Measurements from ENCODE around the gene KLC1.

The KLC1 gene

GRCh38 chr14:103659631-103660030, 30.6 kb downstream of the KLC1 start:
- no peak for DNase-seq (ENCODE audit: low read depth)

GRCh38 chr14:103662029-103662428, 33.0 kb downstream of the KLC1 start:
- DNase-seq (ENCODE audit: low read depth) = no peak

DNA sequence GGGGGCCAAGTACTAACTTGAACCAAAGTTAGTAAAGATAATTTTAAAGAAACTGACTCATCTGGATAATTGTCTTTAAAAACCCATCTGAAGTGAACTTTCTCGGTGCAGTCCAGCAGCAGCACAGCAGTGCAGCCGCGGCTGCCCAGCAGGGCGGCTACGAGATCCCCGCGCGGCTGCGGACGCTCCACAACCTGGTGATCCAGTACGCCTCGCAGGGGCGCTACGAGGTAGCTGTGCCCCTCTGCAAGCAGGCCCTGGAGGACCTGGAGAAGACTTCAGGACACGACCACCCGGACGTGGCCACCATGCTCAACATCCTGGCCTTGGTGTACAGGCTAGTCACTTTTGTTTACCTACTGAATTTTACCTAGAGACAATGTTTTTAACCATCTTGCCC, 33.6 kb downstream of the KLC1 start:
- no peak for DNase-seq (ENCODE audit: low read depth)

- no peak for DNase-seq (ENCODE audit: low read depth)
These were observed 34.5 kb downstream of the KLC1 start for GRCh38 chr14:103663506-103663905.

DNA sequence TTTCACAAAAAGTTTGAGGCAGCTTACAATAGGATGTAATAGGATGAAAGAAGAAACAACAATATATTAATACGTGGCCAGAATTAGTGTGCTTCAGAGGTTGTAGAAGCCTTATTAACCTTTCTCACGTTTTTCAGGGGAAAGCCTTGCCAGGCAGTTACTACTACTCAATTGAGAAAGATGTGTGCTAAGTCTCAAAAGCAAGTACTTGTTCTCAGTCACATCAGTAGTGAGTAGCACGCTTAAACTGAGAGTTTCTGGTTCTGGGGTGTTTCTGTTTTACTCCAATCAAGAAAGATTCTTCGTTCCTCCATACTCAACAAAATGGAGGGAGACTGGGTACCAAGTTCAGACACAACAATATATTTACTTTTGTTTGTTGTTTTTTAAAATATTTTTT, 38.7 kb downstream of the KLC1 start:
- no peak for DNase-seq (ENCODE audit: low read depth)

GRCh38 chr14:103668117-103668516, 39.1 kb downstream of the KLC1 start:
- no peak for DNase-seq (ENCODE audit: low read depth)

GRCh38 chr14:103669370-103669769, 40.4 kb downstream of the KLC1 start:
- no peak for DNase-seq (ENCODE audit: low read depth)

DNA sequence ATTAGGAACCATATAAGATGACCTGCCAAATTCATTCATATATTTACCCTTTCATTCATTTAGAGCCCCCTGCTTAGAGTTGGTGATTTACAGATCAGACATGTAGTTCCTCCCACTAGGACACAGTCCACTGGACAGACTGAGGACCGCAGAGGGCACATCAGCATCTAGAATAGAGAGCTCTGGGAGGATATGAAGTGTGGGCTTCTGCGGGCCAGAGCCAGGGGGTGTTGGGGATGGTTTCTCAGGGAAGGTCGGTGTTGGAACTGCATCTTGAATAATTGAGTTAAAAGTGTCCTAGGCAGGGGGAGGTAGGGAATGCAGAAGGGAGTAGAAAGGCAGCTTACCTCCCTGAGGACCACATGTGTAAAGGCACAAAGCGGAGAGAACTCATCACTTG, 42.9 kb downstream of the KLC1 start:
- DNase-seq (ENCODE audit: low read depth) = no peak

DNA sequence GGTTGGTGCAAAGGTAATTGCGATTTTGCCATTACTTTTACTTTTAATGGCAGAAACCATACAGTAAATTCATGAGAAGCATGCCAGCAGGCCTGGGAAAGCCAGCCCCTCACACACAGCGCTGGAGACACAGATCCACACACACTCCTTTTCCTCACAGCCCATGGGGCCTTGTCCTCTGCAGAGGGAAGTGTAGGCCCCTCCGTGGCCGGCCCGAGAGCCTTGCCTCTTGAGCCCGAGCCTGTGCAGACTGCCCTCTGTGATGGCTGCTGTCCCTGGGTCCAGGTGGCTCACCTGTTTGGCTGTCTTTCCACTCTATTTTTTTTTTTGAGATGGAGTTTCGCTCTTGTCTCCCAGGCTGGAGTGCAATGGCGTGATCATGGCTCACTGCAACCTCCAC, 46.9 kb downstream of the KLC1 start:
- DNase-seq (ENCODE audit: low read depth) = no peak

- no peak for DNase-seq (ENCODE audit: low read depth)
These were observed 48.1 kb downstream of the KLC1 start for GRCh38 chr14:103676881-103677675.

- no peak for DNase-seq (ENCODE audit: low read depth)
These were observed 50.3 kb downstream of the KLC1 start for GRCh38 chr14:103679351-103679750.

DNA sequence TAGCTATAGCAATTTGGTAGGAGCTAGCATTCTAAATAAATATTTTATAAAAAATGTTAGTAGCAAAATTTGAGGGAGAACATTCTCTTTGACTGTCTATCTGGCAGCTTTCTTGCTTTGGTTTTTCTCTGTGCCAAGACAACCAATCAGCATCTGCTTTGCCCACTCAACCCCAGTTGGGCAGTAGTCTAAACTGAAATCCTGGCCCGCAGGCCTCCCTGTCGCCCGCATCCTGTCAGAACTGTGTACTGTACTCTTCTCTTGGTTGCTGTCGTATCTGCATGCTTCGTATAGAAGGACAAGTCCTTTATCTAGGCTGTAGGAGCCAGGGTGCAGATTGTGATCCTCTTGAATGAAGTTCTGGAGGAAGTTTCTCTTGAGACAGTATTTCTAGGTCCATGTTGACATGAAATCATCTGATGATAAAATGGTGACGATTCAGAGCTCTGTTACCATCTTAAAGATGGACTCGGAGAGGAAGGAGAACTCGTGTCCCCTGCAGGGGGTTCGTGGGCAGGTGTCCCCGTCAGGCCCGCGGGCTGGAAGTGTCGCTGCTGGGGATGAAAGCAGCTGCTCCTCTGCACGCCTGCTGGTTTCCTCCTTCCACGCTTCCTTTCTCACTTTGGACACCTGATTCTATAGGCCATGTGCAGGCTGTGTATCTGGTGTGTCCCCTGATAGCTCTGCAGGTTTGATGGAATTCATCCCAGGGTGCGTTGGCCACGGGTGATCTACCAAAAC, 51.6 kb downstream of the KLC1 start:
- no peak for DNase-seq (ENCODE audit: low read depth)

GRCh38 chr14:103683139-103683538, 54.1 kb downstream of the KLC1 start:
- no peak for DNase-seq (ENCODE audit: low read depth)

GRCh38 chr14:103684471-103684870, 55.5 kb downstream of the KLC1 start:
- no peak for DNase-seq (ENCODE audit: low read depth)

DNA sequence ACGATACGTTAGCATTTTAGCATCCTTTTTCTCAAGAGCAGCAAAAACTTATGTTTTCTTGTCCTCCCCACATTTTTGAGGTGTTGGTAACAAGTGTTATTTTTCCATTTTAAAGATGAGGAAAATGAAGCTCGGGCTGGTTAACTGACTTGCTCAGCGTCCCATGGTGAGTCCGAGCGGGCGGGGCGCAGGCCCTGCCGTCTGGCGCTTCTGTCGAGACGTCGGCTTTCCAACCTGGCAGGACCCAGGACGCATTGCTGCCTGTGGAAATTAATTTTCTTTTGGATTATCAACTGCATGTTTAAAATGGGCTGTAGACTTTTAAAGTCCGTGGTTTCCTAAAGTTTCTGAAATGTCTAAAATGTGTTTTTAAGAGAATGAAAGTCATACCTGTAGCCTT, 55.9 kb downstream of the KLC1 start:
- no peak for DNase-seq (ENCODE audit: low read depth)

DNA sequence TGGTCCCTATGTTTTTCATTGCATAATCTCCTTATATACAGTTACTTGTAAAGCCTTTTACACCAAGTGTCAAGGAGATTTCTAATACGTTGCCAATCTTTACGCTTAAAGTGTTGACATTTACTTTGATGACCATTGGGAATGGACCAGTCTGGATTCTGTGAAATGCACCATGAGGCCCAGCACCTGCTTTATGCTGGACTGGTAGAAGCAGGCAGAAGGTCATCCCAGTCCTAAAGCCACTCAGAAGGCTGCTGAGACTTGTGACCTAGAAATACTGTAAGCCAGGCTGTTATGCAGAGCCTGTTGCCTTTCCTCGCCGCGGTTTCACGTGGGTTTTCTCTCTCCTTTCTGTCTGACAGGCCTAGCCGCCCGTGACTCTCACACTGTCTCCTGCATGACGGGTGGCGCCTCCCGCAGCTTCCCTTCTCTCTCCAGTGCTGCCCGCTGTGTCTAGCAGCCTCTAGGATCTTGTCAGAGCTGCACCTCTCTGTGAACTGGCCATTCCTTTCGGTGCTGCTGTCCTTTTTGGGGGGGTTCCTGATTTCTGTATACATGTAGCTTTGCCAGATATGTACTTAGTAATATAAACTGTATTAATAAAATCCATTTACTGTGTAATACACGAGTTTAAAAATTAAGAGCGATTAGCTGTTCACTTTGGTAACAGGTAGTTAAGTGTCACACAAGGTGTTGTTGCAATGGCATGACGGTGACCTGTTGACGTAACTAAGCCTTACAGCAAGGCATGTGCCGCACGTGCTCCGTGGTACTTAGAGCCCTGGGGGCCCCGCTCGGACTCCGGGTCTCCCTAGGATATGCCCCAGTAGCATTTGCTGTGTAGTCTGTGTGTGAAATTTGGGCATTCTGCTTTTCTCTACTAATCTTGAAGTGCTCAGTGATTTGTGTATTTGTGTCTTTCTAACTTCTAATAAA, 56.5 kb downstream of the KLC1 start:
- DNase-seq (ENCODE audit: low read depth) = no peak

- DNase-seq (ENCODE audit: low read depth) = no peak
These were observed 57.9 kb downstream of the KLC1 start for GRCh38 chr14:103686831-103687485.

DNA sequence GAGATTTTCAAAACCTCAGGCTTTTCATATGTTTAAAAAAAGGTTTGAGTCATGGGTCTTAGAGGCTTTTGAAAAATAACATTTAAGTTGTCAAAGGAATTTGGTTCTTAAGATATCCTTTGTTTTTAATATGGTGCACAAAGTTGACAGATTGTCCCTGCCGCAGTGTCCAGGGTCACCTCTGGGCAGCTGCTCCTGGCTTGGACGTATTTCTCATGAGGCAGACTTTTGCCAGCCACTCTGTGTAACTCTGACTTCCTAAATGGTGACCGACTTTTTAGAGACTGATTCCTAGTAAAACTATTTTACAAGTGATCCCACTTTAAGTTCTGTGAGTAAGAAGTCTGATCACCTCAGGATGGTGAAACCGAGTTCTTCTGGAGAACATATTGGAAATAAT, 58.7 kb downstream of the KLC1 start:
- no peak for DNase-seq (ENCODE audit: low read depth)

- DNase-seq (ENCODE audit: low read depth) = no peak
These were observed 59.4 kb downstream of the KLC1 start for GRCh38 chr14:103688441-103688840.

DNA sequence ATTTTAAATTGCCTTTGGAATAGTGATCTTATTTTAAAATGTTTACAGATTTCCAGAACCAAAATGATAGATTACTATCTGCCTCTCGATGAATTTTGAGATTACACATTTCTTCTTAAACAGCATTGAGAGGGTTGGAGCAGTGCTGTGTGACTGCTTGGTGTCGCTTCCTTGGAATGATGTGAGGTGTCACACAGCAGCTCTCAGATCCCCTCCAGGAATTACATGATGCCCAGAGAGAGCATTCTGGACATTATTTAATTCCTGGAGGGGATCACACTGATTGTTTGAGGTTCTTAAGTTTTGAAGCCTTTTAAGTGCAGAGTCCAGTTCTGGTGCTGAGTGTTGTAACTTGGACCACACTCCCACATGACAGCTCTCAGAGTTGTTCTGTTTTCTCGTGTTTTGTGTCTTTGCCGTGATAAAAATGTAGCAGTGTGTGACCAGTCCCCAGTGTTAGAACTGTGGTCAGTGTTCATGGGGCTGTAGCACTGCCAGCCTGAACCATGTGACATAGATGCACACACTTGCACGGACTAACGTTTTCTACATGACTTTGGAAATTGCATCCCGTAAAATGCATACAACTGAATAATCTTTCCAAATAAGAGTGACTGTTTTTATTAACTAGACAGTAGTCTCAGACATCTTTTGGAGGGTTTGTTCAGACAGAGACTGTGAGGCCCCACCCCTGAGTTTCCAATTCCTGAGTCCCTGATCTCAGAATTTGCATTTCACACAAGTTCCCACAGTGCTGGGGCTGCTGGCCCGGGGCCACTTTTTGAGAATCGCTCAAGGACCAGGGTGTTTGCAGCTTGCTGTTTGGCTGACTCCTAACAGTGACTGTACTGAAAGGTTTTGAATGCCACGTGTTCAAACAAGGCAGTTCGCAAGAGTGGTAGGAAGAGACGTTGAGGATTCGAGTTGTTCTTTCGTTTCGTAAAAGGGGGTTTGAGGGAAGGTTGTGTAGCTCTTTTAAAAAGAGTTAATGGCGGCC, 60.2 kb downstream of the KLC1 start:
- no peak for DNase-seq (ENCODE audit: low read depth)

- no peak for DNase-seq (ENCODE audit: low read depth)
These were observed 61.3 kb downstream of the KLC1 start for GRCh38 chr14:103690332-103690731.

Data from T-helper 22 cell (primary cell).